HFFc6 (cell line): ENCODE results near the gene PROCA1. TPM values are rescaled to one million over a fixed set of nuclear protein-coding genes. Genes with fewer than 3 reads are reported as not detected.
"Not testable (repeated sequence)": the region's sequence is repeated elsewhere in the genome, so short reads cannot be mapped to it uniquely, and the experiment has no call there.

Experiments used
- DNase-seq: peaks from one replicate; pipeline ENCODE4 v3.0.0-alpha.2; 2018
- H3K27ac Mint-ChIP-seq: 2 replicates; pipeline ENCODE4 v1.8.0; 2020; ENCODE audit warnings: mild to moderate bottlenecking, mixed read lengths
- H3K27me3 Mint-ChIP-seq: 2 replicates; pipeline ENCODE4 v1.8.0; 2021; ENCODE audit warnings: mild to moderate bottlenecking, moderate library complexity, mixed read lengths; ENCODE audit not compliant: insufficient read depth
- H3K36me3 Mint-ChIP-seq: 2 replicates; pipeline ENCODE4 v1.8.0; 2021; ENCODE audit warnings: low read depth, mixed read lengths
- H3K4me1 Mint-ChIP-seq: 2 replicates; pipeline ENCODE4 v1.8.0; 2020; ENCODE audit warnings: low read depth, mixed read lengths
- H3K4me3 Mint-ChIP-seq: 2 replicates; pipeline ENCODE4 v1.8.0; 2020; ENCODE audit warnings: mild to moderate bottlenecking, moderate library complexity, mixed read lengths
- H3K9me3 Mint-ChIP-seq: 2 replicates; pipeline ENCODE4 v1.8.0; 2020; ENCODE audit warnings: mild to moderate bottlenecking, mixed read lengths
- CTCF ChIP-seq: fragments of 200-600 bp; sonication (generic); IDR thresholded peaks from 2 replicates; pipeline ENCODE4 v1.5.0; 2021; ENCODE audit warnings: antibody characterized with exemption, mild to moderate bottlenecking
- total RNA-seq, 6 experiments: library from RNA; stranded (reverse); fragmentation: NEBNext Ultra II Directional; extraction: Animal tissue kit (Norgen Biotek cat#: 25700); gene quantifications; 2 replicates in 1 of 6; 3 replicates in 5 of 6; pipeline ENCODE4 v1.2.3, GENCODE V29; 2021

PROCA1 gene
- total RNA-seq, 6 experiments from 2014 or later: 0.60 to 1.1 (median 0.70) TPM

GRCh38 chr17:28738680-28739384 is 27.1 kb upstream of the PROCA1 start:
- no peak for DNase-seq
- Mint-ChIP-seq H3K27me3 (no peaks in the 10 kb centered on the region; the same call in 1 of the 2 replicates), H3K4me1 (peaks cover 16% of the 10 kb centered on the region), H3K9me3 (peaks cover 8% of the 10 kb centered on the region), H3K4me3 (no peak overlapping the region), H3K27ac (no peak overlapping the region; the same call in 1 of the 2 replicates), H3K36me3 (peaks cover 10% of the 10 kb centered on the region)
- TF ChIP-seq CTCF: no peak

GRCh38 chr17:28737770-28738679 is 26.3 kb upstream of the PROCA1 start:
- H3K27ac Mint-ChIP-seq: no peak overlapping the region

GRCh38 chr17:28737316-28737715 is 25.6 kb upstream of the PROCA1 start:
- Mint-ChIP-seq H3K9me3 (peaks cover 8% of the 10 kb centered on the region), H3K4me3 (no peak overlapping the region), H3K27ac (no peak overlapping the region), H3K27me3 (no peaks in the 10 kb centered on the region; the same call in 1 of the 2 replicates), H3K4me1 (peaks cover 11% of the 10 kb centered on the region), H3K36me3 (peaks cover 10% of the 10 kb centered on the region)
- DNase-seq: no peak
- TF ChIP-seq CTCF: no peak

More at GRCh38 chr17:28737770-28738679, 26.3 kb upstream of the PROCA1 start:
- Mint-ChIP-seq H3K4me3 (no peak overlapping the region), H3K36me3 (peaks cover 10% of the 10 kb centered on the region), H3K9me3 (peaks cover 8% of the 10 kb centered on the region), H3K4me1 (peaks cover 14% of the 10 kb centered on the region), H3K27me3 (no peaks in the 10 kb centered on the region; the same call in 1 of the 2 replicates)
- DNase-seq: no peak
- TF ChIP-seq CTCF: no peak

DNA sequence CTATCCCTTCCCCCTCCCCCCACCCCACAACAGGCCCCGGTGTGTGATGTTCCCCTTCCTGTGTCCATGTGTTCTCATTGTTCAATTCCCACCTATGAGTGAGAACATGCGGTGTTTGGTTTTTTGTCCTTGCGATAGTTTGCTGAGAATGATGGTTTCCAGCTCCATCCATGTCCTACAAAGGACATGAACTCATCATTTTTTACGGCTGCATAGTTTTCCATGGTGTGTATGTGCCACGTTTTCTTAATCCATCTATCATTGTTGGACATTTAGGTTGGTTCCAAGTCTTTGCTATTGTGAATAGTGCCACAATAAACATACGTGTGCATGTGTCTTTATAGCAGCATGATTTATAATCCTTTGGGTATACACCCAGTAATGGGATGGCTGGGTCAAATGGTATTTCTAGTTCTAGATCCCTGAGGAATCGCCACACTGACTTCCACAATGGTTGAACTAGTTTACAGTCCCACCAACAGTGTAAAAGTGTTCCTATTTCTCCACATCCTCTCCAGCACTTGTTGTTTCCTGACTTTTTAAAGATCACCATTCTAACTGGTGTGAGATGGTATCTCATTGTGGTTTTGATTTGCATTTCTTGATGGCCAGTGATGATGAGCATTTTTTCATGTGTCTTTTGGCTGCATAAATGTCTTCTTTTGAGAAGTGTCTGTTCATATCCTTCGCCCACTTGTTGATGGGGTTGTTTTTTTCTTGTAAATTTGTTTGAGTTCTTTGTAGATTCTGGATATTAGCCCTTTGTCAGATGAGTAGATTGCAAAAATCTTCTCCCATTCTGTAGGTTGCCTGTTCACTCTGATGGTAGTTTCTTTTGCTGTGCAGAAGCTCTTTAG is 24.5 kb upstream of the PROCA1 start:
- not testable (repeated sequence) for H3K9me3 Mint-ChIP-seq, H3K27me3 Mint-ChIP-seq, H3K27ac Mint-ChIP-seq, DNase-seq, H3K4me3 Mint-ChIP-seq
- peaks cover 11% of the 10 kb centered on the region for H3K4me1 Mint-ChIP-seq
- peaks cover 10% of the 10 kb centered on the region for H3K36me3 Mint-ChIP-seq

DNA sequence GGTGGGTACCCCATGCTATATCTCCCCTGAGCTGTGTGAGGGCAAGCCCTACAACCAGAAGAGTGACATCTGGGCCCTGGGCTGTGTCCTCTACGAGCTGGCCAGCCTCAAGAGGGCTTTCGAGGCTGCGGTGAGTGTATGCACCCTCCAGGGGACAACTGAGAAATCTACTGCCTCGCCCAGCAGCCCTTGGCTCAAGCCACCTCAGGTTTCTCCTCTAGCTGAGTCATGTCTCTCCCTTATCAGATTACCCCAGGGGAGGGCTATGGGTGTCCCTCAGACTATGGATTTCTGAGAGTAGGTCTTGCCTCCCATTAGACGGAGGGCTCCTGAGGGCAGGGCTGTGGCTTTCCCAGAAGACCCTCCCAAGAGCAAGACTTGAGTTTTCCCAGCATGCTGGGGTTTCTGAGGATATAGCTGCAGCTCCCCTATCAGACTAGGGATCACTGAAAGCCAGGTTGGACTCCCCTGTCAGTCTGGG is 23.6 kb upstream of the PROCA1 start:
- TF ChIP-seq CTCF: no peak
- H3K9me3 Mint-ChIP-seq: peaks cover 8% of the 10 kb centered on the region
- H3K4me3 Mint-ChIP-seq: no peak overlapping the region
- peaks cover 5% of the 10 kb centered on the region for H3K36me3 Mint-ChIP-seq
- H3K4me1 Mint-ChIP-seq: peaks cover 11% of the 10 kb centered on the region
- no peak overlapping the region for H3K27ac Mint-ChIP-seq
- H3K27me3 Mint-ChIP-seq: no peaks in the 10 kb centered on the region; the same call in 1 of the 2 replicates
- DNase-seq: no peak
